HUES6 (cell line): ENCODE results near the gene CD3D.

Source experiments
- H3K27ac ChIP-seq: 2 replicates; pipeline ENCODE4 v1.7.0; 2013; ENCODE audit warnings: low read depth, mild to moderate bottlenecking, low read length, inconsistent platforms
- H3K27me3 ChIP-seq: 2 replicates; pipeline ENCODE4 v1.6.1; 2013; ENCODE audit warnings: low read length; ENCODE audit not compliant: control insufficient read depth, insufficient read depth
- H3K36me3 ChIP-seq: 2 replicates; pipeline ENCODE4 v1.6.1; 2013; ENCODE audit warnings: low read length; ENCODE audit not compliant: control insufficient read depth, insufficient read depth
- H3K4me1 ChIP-seq: 2 replicates; pipeline ENCODE4 v1.6.1; 2013; ENCODE audit warnings: low read length; ENCODE audit not compliant: control insufficient read depth, insufficient read depth
- H3K4me3 ChIP-seq: 2 replicates; pipeline ENCODE4 v1.5.1; 2013; ENCODE audit warnings: low read depth, low read length
- H3K9ac ChIP-seq: one replicate; pipeline ENCODE4 v1.6.1; 2013; ENCODE audit warnings: mild to moderate bottlenecking, low read length
- H3K9me3 ChIP-seq: 2 replicates; pipeline ENCODE4 v1.6.1; 2013; ENCODE audit warnings: low read depth, low read length; ENCODE audit not compliant: control insufficient read depth, insufficient read depth

CD3D gene

GRCh38 chr11:118364956-118365615 is 22.6 kb upstream of the CD3D start:
- Histone ChIP-seq H3K4me3 (no peak overlapping the region), H3K36me3 (peaks cover 38% of the 10 kb centered on the region)

GRCh38 chr11:118359295-118359958 is 16.9 kb upstream of the CD3D start, which contains the start of gene UBE4A:
UBE4A (plus strand) TSS chr11:118359600; CDS start chr11:118365081, 5,481 bp downstream.
- Histone ChIP-seq H3K27ac (no peak within 1 kb of the TSS), H3K36me3 (no peaks in the 10 kb centered on the region), H3K27me3 (peaks cover 6% of the 10 kb centered on the region; the same call in 1 of the 2 replicates), H3K9ac (peak within 1 kb of the TSS; percentile 83), H3K4me1 (no peaks in the 10 kb centered on the region), H3K9me3 (no peaks in the 10 kb centered on the region; the same call in 1 of the 2 replicates), H3K4me3 (peak within 1 kb of the TSS; percentile 91)

More at GRCh38 chr11:118364956-118365615, 22.6 kb upstream of the CD3D start:
- Histone ChIP-seq H3K9me3 (no peaks in the 10 kb centered on the region), H3K27ac (no peak overlapping the region), H3K27me3 (no peaks in the 10 kb centered on the region), H3K9ac (no peak overlapping the region), H3K4me1 (no peaks in the 10 kb centered on the region)

- no peak overlapping the region for H3K9ac ChIP-seq
These were observed 15.6 kb upstream of the CD3D start for GRCh38 chr11:118358071-118358470.

GRCh38 chr11:118353084-118353710 is 10.7 kb upstream of the CD3D start:
- no peaks in the 10 kb centered on the region; the same call in 1 of the 2 replicates for H3K9me3 ChIP-seq

More at GRCh38 chr11:118358071-118358470, 15.6 kb upstream of the CD3D start:
- H3K9me3 ChIP-seq = no peaks in the 10 kb centered on the region; the same call in 1 of the 2 replicates
- H3K27ac ChIP-seq = no peak overlapping the region
- H3K4me1 ChIP-seq = no peaks in the 10 kb centered on the region
- no peak overlapping the region for H3K4me3 ChIP-seq
- peaks cover 6% of the 10 kb centered on the region; the same call in 1 of the 2 replicates for H3K27me3 ChIP-seq
- no peaks in the 10 kb centered on the region for H3K36me3 ChIP-seq

GRCh38 chr11:118349475-118349874 is 7.0 kb upstream of the CD3D start:
- H3K9me3 ChIP-seq = no peaks in the 10 kb centered on the region
- no peak overlapping the region for H3K9ac ChIP-seq
- H3K27ac ChIP-seq = no peak overlapping the region
- H3K36me3 ChIP-seq = no peaks in the 10 kb centered on the region
- H3K4me3 ChIP-seq = no peak overlapping the region
- peaks cover 39% of the 10 kb centered on the region for H3K27me3 ChIP-seq
- H3K4me1 ChIP-seq = 0 out of 2 replicates have a peak, but pooled peaks cover 4% of the 10 kb centered on the region

More at GRCh38 chr11:118353084-118353710, 10.7 kb upstream of the CD3D start:
- Histone ChIP-seq H3K27me3 (peaks cover 28% of the 10 kb centered on the region), H3K9ac (no peak overlapping the region), H3K4me3 (no peak overlapping the region), H3K27ac (no peak overlapping the region), H3K36me3 (no peaks in the 10 kb centered on the region), H3K4me1 (0 out of 2 replicates have a peak, but pooled peaks cover 4% of the 10 kb centered on the region)

- H3K9ac ChIP-seq = no peak within 1 kb of the TSS
- H3K9me3 ChIP-seq = no peaks in the 10 kb centered on the region
- 0 out of 2 replicates have a peak, but pooled peaks cover 8% of the 10 kb centered on the region for H3K4me1 ChIP-seq
- no peak within 1 kb of the TSS for H3K4me3 ChIP-seq
- no peaks in the 10 kb centered on the region for H3K36me3 ChIP-seq
- H3K27me3 ChIP-seq = peaks cover 23% of the 10 kb centered on the region; the same call in 1 of the 2 replicates
- H3K27ac ChIP-seq = no peak within 1 kb of the TSS
These were observed 1.5 kb upstream of the CD3D start, which contains the start of gene CD3G for GRCh38 chr11:118343981-118344515. CD3G (plus strand) TSS chr11:118344344; CDS start chr11:118344424, 80 bp downstream.

- Histone ChIP-seq H3K4me1 (0 out of 2 replicates have a peak, but pooled peaks cover 6% of the 10 kb centered on the region), H3K9ac (no peak overlapping the region), H3K9me3 (no peaks in the 10 kb centered on the region), H3K4me3 (no peak overlapping the region), H3K36me3 (no peaks in the 10 kb centered on the region), H3K27ac (no peak overlapping the region), H3K27me3 (peaks cover 15% of the 10 kb centered on the region; the same call in 1 of the 2 replicates)
These were observed 743 bp upstream of the CD3D start for GRCh38 chr11:118343248-118343647.

GRCh38 chr11:118341815-118342489 is 553 bp downstream of the CD3D start:
- H3K27ac ChIP-seq = no peak overlapping the region
- H3K27me3 ChIP-seq = peaks cover 6% of the 10 kb centered on the region; the same call in 1 of the 2 replicates

GRCh38 chr11:118341261-118341660 is 1.2 kb downstream of the CD3D start:
- no peaks in the 10 kb centered on the region for H3K36me3 ChIP-seq
- no peaks in the 10 kb centered on the region for H3K9me3 ChIP-seq
- peaks cover 6% of the 10 kb centered on the region; the same call in 1 of the 2 replicates for H3K27me3 ChIP-seq
- H3K4me1 ChIP-seq = 0 out of 2 replicates have a peak, but pooled peaks cover 6% of the 10 kb centered on the region
- H3K27ac ChIP-seq = no peak overlapping the region
- no peak overlapping the region for H3K4me3 ChIP-seq
- H3K9ac ChIP-seq = no peak overlapping the region

More at GRCh38 chr11:118341815-118342489, 553 bp downstream of the CD3D start:
- no peaks in the 10 kb centered on the region for H3K36me3 ChIP-seq
- no peaks in the 10 kb centered on the region for H3K9me3 ChIP-seq
- H3K4me3 ChIP-seq = no peak overlapping the region
- 0 out of 2 replicates have a peak, but pooled peaks cover 6% of the 10 kb centered on the region for H3K4me1 ChIP-seq
- H3K9ac ChIP-seq = no peak overlapping the region

GRCh38 chr11:118340449-118340848 is 2.1 kb downstream of the CD3D start:
- peaks cover 2% of the 10 kb centered on the region; the same call in 1 of the 2 replicates for H3K27me3 ChIP-seq

More at GRCh38 chr11:118340449-118340848, 2.1 kb downstream of the CD3D start:
- H3K9me3 ChIP-seq = no peaks in the 10 kb centered on the region
- H3K36me3 ChIP-seq = no peaks in the 10 kb centered on the region
- H3K9ac ChIP-seq = no peak overlapping the region
- no peak overlapping the region for H3K27ac ChIP-seq
- H3K4me1 ChIP-seq = 0 out of 2 replicates have a peak, but pooled peaks cover 6% of the 10 kb centered on the region
- H3K4me3 ChIP-seq = no peak overlapping the region
